Aorta (tissue), 5 donors: ENCODE measurements around the gene LIN54. TPM values are rescaled to one million over a fixed set of nuclear protein-coding genes. Genes with fewer than 3 reads are reported as not detected.
"Not testable (repeated sequence)": the region's sequence is repeated elsewhere in the genome, so short reads cannot be mapped to it uniquely, and the experiment has no call there.

Experiments used
- ATAC-seq: fragments of 200-7000 bp; cut with Tn5 transposase; one replicate; pipeline ENCODE4 v1.9.1; 2022; ENCODE audit warnings: moderate library complexity; ENCODE audit not compliant: low FRiP score
- DNase-seq, 2 donors: peaks; one replicate each; pipeline ENCODE4 v3.0.0-alpha.2; 2020
- H3K27ac ChIP-seq, 2 donors: one replicate each; pipeline ENCODE4 v1.5.1; 2013; ENCODE audit warnings: low read length in 2 of 2, mild to moderate bottlenecking in 2 of 2, moderate library complexity in 2 of 2, control low read depth in 1 of 2, inconsistent platforms in 1 of 2, low read depth in 1 of 2
- H3K27me3 ChIP-seq, 2 donors: one replicate each; pipeline ENCODE4 v1.6.1; 2013; ENCODE audit warnings: control low read depth in 1 of 2, low read length in 1 of 2, mild to moderate bottlenecking in 1 of 2, moderate library complexity in 1 of 2; ENCODE audit not compliant: insufficient read depth in 2 of 2, control insufficient read depth in 1 of 2
- H3K36me3 ChIP-seq, 2 donors: one replicate each; pipeline ENCODE4 v1.6.1; 2013; ENCODE audit warnings: control low read depth in 1 of 2, low read length in 1 of 2, mild to moderate bottlenecking in 1 of 2; ENCODE audit not compliant: insufficient read depth in 2 of 2, control insufficient read depth in 1 of 2
- H3K4me1 ChIP-seq, 2 donors: one replicate each; pipeline ENCODE4 v1.6.1; 2013; ENCODE audit warnings: low read length in 2 of 2, control low read depth in 1 of 2, mild to moderate bottlenecking in 1 of 2, moderate library complexity in 1 of 2; ENCODE audit not compliant: insufficient read depth in 2 of 2, control insufficient read depth in 1 of 2
- H3K4me3 ChIP-seq, 2 donors: one replicate each; pipeline ENCODE4 v1.5.1; 2013; ENCODE audit warnings: low read length in 2 of 2, control low read depth in 1 of 2, mild to moderate bottlenecking in 1 of 2
- H3K9me3 ChIP-seq: one replicate; pipeline ENCODE4 v1.6.1; 2013; ENCODE audit warnings: mild to moderate bottlenecking, low read length; ENCODE audit not compliant: control insufficient read depth
- WGBS, 2 donors: extraction: QIAGEN DNeasy Blood & Tissue Kit; methylation state at CpG; one replicate each; pipeline ENCODE4 v1.1.7; 2013; 5-methylcytosine and 5-hydroxymethylcytosine counted together
- intact Hi-C, 2 donors: fragments of 100-400 bp; cut with DNase I; formaldehyde crosslinking; loops; one replicate each; pipeline versions ENCODE4 v1.14.2 to v1.15.0; 2022
- polyA plus RNA-seq, 2 donors: library from polyadenylated mRNA; stranded (reverse); fragments of 200-250 nt; gene quantifications; one replicate each; pipeline ENCODE4 v1.2.3, GENCODE V29; 2013
- total RNA-seq, 2 donors: library from RNA; stranded (reverse); fragmentation: NEBNext Ultra II Directional; extraction: Animal tissue kit (Norgen Biotek cat#: 25700); gene quantifications; one replicate each; pipeline ENCODE4 v1.2.1, GENCODE V29; 2021
- donor health status: healthy with polysubstance abuse.
- donor health status: Bipolar disorder and iron deficiency.
- donor health status: DM: no; HTN: no; CAD: no.
- donor health status: DM: no; HTN: no; CAD: no.
- donor health status: DM: yes; HTN: yes; CAD: no.

LIN54 gene
- total and polyA plus RNA-seq, 4 donors = 2.8 to 9.7 (median 5.0) TPM

DNA sequence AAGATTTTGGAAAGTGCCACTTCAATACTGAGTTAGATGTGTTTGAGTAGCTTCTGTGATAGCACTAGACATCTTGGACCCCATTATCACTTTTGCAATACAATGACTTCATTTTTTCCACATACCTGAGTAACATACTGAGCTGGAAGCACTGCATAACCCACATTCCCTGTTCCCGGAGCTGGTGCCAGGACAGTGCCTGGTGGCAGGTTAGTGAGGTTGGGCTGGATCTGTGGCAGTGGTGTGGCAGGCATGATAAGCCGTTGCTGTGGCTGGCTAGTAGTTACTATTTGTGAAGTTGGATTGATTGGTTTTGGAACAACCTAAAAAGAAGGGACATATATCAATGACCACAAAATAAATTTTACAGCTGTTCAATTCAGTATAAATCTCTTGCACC is 71.2 kb downstream of the LIN54 start:
- ATAC-seq = no peak
- H3K36me3 ChIP-seq = no peaks in the 10 kb centered on the region
- no peaks in the 10 kb centered on the region for H3K4me1 ChIP-seq
- H3K27me3 ChIP-seq = no peaks in the 10 kb centered on the region
- WGBS, 2 donors = 56 to 68% methylated on average over 2 of the region's 2 CpGs
- no peaks in the 10 kb centered on the region for H3K9me3 ChIP-seq
- no peak overlapping the region for H3K4me3 ChIP-seq
- no peak overlapping the region for H3K27ac ChIP-seq
- intact Hi-C loops = no loop called here
- DNase-seq = no peak

DNA sequence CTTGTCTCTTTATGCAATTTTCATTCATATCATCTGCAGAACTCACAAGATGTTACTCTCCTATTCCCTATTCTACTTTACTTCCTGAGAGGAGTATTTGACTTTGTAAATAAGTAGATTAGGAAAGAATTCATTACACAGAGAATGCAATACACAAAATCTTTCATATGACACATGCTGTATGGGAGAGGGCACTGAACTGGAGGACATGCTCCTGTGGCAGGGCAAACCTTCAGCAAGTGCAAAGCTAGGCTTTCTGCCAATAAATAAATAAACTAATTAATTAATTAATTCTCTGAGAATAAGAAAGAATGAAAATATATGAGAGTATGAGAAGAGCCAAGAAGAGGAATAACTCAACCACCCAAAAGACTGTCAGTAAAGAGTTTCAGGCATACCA is 76.2 kb downstream of the LIN54 start:
- Histone ChIP-seq H3K9me3 (no peaks in the 10 kb centered on the region), H3K4me1 (no peaks in the 10 kb centered on the region), H3K36me3 (no peaks in the 10 kb centered on the region), H3K27me3 (no peaks in the 10 kb centered on the region), H3K27ac (no peak overlapping the region), H3K4me3 (no peak overlapping the region)
- no peak for DNase-seq
- intact Hi-C loops = no loop called here
- no peak for ATAC-seq

DNA sequence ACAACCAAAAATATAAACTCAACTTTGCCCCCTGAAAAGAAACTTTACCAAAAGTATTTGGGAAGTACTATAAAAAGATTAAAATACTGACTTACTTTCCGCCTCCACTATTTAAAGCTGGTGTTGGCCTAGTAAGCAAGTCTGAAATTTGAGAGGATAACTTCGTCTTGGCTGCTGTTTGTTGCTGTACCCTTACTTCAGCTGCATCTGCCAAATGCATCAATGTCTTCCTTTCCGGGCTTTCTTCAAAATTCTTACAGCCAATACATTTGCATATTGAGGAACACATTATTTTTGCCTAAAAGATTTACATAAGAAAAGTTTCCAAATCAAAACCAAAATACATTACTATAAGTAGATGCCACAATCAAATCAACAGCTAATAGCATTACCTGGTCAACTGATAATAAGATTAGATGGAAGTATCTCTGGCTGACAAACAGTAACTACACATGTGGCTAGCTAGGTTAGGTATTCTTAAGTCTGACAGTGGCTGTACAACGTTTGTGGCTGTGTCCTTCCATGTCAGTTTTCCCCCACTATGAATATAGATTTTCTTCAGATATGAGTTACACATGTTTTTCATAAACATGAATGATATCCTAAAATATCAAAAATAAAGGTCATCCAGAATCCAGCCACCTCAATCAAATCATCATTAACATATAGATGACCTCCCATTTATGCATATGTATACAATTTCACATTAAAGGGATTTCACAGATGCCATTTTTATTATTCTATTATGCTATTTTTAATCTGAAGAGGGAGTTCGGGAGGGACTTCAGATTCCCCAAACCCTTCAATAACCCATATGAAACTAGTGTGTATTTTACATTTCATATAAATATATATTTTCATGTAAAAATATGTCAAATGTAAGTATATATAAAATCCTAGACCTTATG is 79.5 kb downstream of the LIN54 start:
- 66 to 70% methylated on average over 5 of the region's 5 CpGs for WGBS, 2 donors
- Histone ChIP-seq H3K4me1 (no peaks in the 10 kb centered on the region), H3K36me3 (no peaks in the 10 kb centered on the region), H3K4me3 (no peak overlapping the region), H3K9me3 (no peaks in the 10 kb centered on the region), H3K27ac (no peak overlapping the region), H3K27me3 (no peaks in the 10 kb centered on the region)
- intact Hi-C loops = no loop called here
- ATAC-seq = no peak
- no peak for DNase-seq

DNA sequence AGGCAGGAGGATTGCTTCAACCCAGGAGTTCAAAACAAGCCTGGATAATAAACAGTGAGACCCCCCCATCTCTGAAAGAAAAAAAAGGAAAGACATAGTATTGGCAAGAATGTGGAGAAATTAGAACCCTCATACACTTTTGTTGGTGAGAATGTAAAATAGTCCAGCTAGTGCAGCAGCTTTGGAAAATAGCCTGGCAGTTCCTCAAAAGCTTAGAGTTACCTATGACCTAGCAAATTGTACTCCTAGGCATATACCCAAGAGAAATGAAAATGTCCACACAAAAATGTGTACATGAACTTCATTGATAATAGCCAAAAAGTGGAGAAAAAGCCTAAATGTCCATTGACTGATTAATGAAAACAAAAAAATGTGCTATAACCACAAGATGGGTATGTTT is 88.8 kb downstream of the LIN54 start:
- Histone ChIP-seq H3K9me3 (no peaks in the 10 kb centered on the region), H3K4me1 (no peaks in the 10 kb centered on the region), H3K27me3 (no peaks in the 10 kb centered on the region), H3K27ac (no peak overlapping the region), H3K4me3 (no peak overlapping the region), H3K36me3 (peaks cover 0 to 5% of the 10 kb centered on the region in 2 donors)
- ATAC-seq (no peak), DNase-seq (no peak)
- intact Hi-C loops = no loop called here

DNA sequence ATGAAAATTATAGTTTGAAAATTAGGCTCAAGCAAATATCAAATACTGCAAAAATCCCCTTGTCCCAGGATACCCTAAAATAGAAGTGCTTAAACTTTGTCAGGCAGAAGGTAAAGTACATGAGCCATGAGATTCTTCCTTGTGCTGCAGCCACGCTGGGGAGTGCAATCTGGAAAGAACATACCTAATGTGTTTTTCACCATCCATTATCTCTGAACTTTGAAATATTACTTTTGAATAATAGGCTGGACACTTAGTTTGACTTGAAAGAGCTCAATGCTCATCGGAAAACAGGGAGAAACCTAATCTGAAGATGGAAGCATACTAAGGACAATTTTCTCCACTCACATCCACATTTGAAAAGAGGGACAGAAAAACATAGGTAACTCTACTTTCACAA is 91.2 kb downstream of the LIN54 start:
- intact Hi-C loops = no loop called here
- DNase-seq (no peak), ATAC-seq (no peak)
- 70 to 73% methylated on average over 2 of the region's 2 CpGs for WGBS, 2 donors
- no peaks in the 10 kb centered on the region for H3K4me1 ChIP-seq
- no peak overlapping the region for H3K4me3 ChIP-seq
- no peaks in the 10 kb centered on the region for H3K9me3 ChIP-seq
- no peak overlapping the region for H3K27ac ChIP-seq
- peaks cover 0 to 5% of the 10 kb centered on the region in 2 donors for H3K36me3 ChIP-seq
- H3K27me3 ChIP-seq = no peaks in the 10 kb centered on the region

DNA sequence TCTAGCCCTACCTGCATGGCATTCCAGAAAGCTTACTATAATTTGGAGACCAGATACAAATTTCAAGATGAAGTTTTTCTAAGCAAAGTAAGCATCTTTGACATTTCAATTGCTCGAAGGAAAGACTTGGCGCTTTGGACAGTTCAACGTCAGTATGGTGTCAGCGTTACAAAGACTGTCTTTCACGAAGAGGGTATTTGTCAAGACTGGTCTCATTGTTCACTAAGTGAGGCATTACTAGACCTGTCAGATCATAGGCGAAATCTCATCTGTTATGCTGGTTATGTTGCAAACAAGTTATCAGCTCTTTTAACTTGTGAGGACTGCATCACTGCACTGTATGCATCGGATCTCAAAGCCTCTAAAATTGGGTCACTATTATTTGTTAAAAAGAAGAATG is 92.5 kb downstream of the LIN54 start:
- H3K36me3 ChIP-seq = peaks cover 0 to 5% of the 10 kb centered on the region in 2 donors
- no peaks in the 10 kb centered on the region for H3K4me1 ChIP-seq
- intact Hi-C loops = no loop called here
- no peaks in the 10 kb centered on the region for H3K27me3 ChIP-seq
- no peak overlapping the region for H3K4me3 ChIP-seq
- DNase-seq (no peak), ATAC-seq (no peak)
- WGBS, 2 donors = 87% methylated on average over 7 of the region's 7 CpGs
- no peaks in the 10 kb centered on the region for H3K9me3 ChIP-seq
- H3K27ac ChIP-seq = no peak overlapping the region

DNA sequence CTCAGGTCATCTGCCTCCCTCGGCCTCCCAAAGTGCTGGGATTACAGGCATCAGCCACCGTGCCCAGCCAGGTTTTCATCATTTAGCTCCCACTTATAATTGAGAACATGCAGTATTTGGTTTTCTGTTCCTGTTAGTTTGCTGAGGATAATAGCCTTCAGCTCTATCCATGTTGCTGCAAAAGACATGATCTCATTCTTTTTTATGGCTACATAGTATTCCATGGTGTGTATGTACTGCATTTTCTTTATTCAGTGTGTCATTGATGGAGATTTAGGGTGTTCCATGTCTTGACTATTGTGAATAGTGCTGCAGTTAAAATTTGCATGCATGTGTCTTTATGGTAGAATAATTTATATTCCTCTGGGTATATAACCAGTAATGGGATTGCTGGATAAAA is 96.7 kb downstream of the LIN54 start:
- DNase-seq, intact Hi-C loops, H3K9me3 ChIP-seq, ATAC-seq, H3K4me3 ChIP-seq, H3K27ac ChIP-seq, H3K4me1 ChIP-seq, H3K27me3 ChIP-seq, H3K36me3 ChIP-seq: not testable (repeated sequence)
- WGBS, 2 donors = 96 to 100% methylated on average over 2 of the region's 2 CpGs

DNA sequence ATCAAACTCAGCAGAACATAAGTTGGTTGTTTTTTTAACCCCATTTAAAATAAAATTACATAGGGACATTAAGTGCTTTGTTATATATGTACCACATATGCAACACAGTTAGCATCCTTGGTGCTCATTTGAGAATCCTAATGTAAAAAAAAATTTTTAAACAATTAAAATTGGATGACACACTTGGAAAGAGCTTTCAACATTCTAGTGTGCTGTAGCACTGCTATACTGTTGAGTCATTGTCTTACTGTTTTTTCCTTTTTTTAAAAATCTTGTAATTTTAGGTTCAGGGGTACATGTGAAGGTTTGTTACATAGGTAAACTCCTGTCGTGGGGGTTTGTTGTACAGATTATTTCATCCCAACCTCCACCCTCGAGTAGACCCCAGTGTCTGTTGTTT is 97.3 kb downstream of the LIN54 start:
- intact Hi-C loops = no loop called here
- H3K4me1 ChIP-seq = no peaks in the 10 kb centered on the region
- WGBS, 2 donors = 45 to 46% methylated on average over 2 of the region's 2 CpGs
- H3K9me3 ChIP-seq = no peaks in the 10 kb centered on the region
- H3K27ac ChIP-seq = no peak overlapping the region
- H3K4me3 ChIP-seq = no peak overlapping the region
- ATAC-seq (no peak), DNase-seq (no peak)
- no peaks in the 10 kb centered on the region for H3K27me3 ChIP-seq
- H3K36me3 ChIP-seq = peaks cover 0 to 7% of the 10 kb centered on the region in 2 donors

DNA sequence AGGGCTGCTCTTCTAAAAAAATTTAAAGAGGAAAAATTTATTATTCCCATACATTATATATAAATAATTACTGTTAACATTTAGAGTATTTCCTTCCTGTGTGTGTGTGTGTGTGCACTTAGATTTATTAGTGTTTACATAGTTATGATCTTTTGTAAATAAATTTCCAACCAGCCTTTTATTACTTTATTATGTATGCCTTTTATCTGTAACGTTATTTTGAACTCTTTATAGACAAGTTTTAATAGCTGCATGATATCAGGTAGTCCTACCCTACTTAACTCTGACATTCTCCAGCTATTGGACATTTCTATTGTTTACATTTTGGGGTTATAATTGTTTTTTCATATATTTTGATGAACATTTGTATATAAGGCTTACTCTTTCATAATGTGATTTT is 101.3 kb downstream of the LIN54 start:
- no peak for DNase-seq
- intact Hi-C loops = no loop called here
- WGBS, 2 donors = 73 to 76% methylated on average over 1 of the region's 1 CpG
- peaks cover 0 to 1% of the 10 kb centered on the region in 2 donors for H3K36me3 ChIP-seq
- ATAC-seq = no peak
- no peaks in the 10 kb centered on the region for H3K4me1 ChIP-seq
- no peak overlapping the region for H3K4me3 ChIP-seq
- H3K27me3 ChIP-seq = no peaks in the 10 kb centered on the region
- H3K27ac ChIP-seq = no peak overlapping the region
- H3K9me3 ChIP-seq = no peaks in the 10 kb centered on the region
